Colonic mucosa (tissue), 4 donors: ENCODE data around the gene BRI3. TPM values are rescaled to one million over a fixed set of nuclear protein-coding genes. Genes with fewer than 3 reads are reported as not detected.

Experiments
- DNase-seq: peaks from one replicate; pipeline ENCODE4 v3.0.0-alpha.2; 2020
- H3K27ac ChIP-seq: fragments of 200-600 bp; one replicate; pipeline ENCODE4 v1.8.0; 2021
- H3K27me3 ChIP-seq: fragments of 200-600 bp; one replicate; pipeline ENCODE4 v1.8.0; 2021
- H3K36me3 ChIP-seq: fragments of 200-600 bp; one replicate; pipeline ENCODE4 v1.8.0; 2021
- H3K4me1 ChIP-seq: fragments of 200-600 bp; one replicate; pipeline ENCODE4 v1.8.0; 2021; ENCODE audit warnings: mild to moderate bottlenecking
- H3K4me3 ChIP-seq: fragments of 200-600 bp; one replicate; pipeline ENCODE4 v1.8.0; 2021
- H3K9ac ChIP-seq, 2 donors: one replicate each; pipeline ENCODE4 v1.7.0; 2013; ENCODE audit warnings: control low read depth in 2 of 2, low read depth in 2 of 2, low read length in 2 of 2
- H3K9me3 ChIP-seq: fragments of 200-600 bp; one replicate; pipeline ENCODE4 v1.8.0; 2021
- CTCF ChIP-seq: fragments of 200-600 bp; IDR thresholded peaks from one replicate; pipeline ENCODE4 v1.8.0; 2022; ENCODE audit warnings: antibody characterized with exemption, mild to moderate bottlenecking
- intact Hi-C: fragments of 100-400 bp; cut with DNase I; formaldehyde crosslinking; loops from one replicate; pipeline ENCODE4 v1.14.1; 2022
- total RNA-seq, 2 donors: library from RNA; stranded (reverse); fragmentation: NEBNext Ultra II Directional in 1 of 2; extraction: Animal tissue kit (Norgen Biotek cat#: 25700) in 1 of 2; gene quantifications; one replicate each; pipeline ENCODE4 v1.2.1, GENCODE V29; 2021
- donor health status: healthy.
- donor health status: DM: no; HTN: no; CAD: no.
- donor health status: DM: no; HTN: no; CAD: no.

Gene BRI3
- total RNA-seq, 2 donors from 2014 or later, result 152 to 187 TPM

GRCh38 chr7:98301693-98302470 is 20.4 kb downstream of the BRI3 start:
- TF ChIP-seq CTCF, result no peak
- Histone ChIP-seq H3K36me3 (no peaks in the 10 kb centered on the region), H3K27me3 (no peaks in the 10 kb centered on the region), H3K9ac (no peak overlapping the region), H3K27ac (no peak overlapping the region), H3K4me3 (no peak overlapping the region), H3K9me3 (no peaks in the 10 kb centered on the region), H3K4me1 (no peaks in the 10 kb centered on the region)
- DNase-seq, result no peak
- intact Hi-C loops, result loop anchor here (10.0 kb wide), 1 partner anchor 243 kb away; no protein-coding TSS in a partner anchor

GRCh38 chr7:98303176-98303865 is 21.8 kb downstream of the BRI3 start:
- TF ChIP-seq CTCF, result no peak

DNA sequence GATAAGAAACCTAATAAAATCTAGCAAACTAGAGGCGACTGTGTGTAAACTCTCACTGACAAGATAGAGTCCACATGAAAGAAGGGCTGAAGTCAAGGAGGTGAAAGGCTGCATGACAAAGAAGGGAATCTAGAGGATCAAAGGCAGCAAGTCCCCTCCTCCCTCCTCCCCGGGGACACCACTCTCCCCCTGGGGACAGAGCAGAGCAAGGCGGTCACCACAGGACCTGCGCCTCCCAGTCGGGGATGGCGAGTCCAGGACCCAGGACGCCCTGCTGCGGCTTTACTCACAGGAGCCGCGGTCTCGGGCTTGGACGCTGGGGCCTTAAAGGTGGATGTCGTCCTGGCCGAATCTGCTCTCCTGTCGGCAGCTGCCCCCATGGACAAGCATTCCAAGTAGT is 22.4 kb downstream of the BRI3 start:
- no peak for DNase-seq
- H3K27me3 ChIP-seq, result no peaks in the 10 kb centered on the region
- H3K36me3 ChIP-seq, result peaks cover 8% of the 10 kb centered on the region
- no peak for TF ChIP-seq CTCF
- no peak overlapping the region for H3K27ac ChIP-seq
- H3K9me3 ChIP-seq, result no peaks in the 10 kb centered on the region
- H3K4me1 ChIP-seq, result no peaks in the 10 kb centered on the region
- intact Hi-C loops, result loop anchor here (10.0 kb wide), 1 partner anchor 241 kb away; no protein-coding TSS in a partner anchor
- H3K4me3 ChIP-seq, result no peak overlapping the region
- H3K9ac ChIP-seq, result no peak overlapping the region

More at GRCh38 chr7:98303176-98303865, 21.8 kb downstream of the BRI3 start:
- no peaks in the 10 kb centered on the region for H3K4me1 ChIP-seq
- no peak overlapping the region for H3K27ac ChIP-seq
- H3K9me3 ChIP-seq, result no peaks in the 10 kb centered on the region
- no peak overlapping the region for H3K4me3 ChIP-seq
- peaks cover 8% of the 10 kb centered on the region for H3K36me3 ChIP-seq
- H3K9ac ChIP-seq, result no peak overlapping the region
- no peak for DNase-seq
- no peaks in the 10 kb centered on the region for H3K27me3 ChIP-seq
- intact Hi-C loops, result loop anchor here (10.0 kb wide), 1 partner anchor 241 kb away; no protein-coding TSS in a partner anchor

GRCh38 chr7:98305951-98306535 is 24.6 kb downstream of the BRI3 start:
- Histone ChIP-seq H3K27me3 (no peaks in the 10 kb centered on the region), H3K36me3 (peaks cover 8% of the 10 kb centered on the region), H3K4me3 (no peak overlapping the region), H3K27ac (no peak overlapping the region), H3K9ac (no peak overlapping the region), H3K4me1 (no peaks in the 10 kb centered on the region), H3K9me3 (no peaks in the 10 kb centered on the region)
- intact Hi-C loops, result loop anchor here (10.0 kb wide), 1 partner anchor 239 kb away; no protein-coding TSS in a partner anchor
- DNase-seq, result no peak
- TF ChIP-seq CTCF, result no peak

DNA sequence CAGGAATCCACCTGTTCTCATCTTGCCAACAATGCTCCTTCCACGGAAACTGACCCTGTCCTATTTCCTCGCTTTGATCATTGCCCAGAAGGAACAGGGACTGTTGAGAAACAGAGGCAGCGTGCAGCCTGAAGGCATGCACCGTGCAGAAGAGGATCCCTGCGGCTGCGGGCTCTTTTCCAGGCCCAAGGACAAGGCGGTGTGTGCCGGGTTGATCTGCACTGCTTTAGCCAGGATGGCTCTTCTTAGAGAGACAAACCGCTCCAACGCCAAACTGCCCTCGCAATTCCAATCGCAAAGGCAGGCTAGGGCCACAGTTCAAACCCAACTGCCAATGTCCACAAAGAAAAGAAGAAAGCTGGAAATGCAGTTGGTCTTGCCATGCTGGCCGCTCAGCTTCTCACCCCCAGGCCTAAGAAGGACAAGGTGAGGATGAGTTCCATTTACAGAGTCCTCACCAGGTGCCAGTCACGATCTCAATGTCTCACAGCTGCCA is 26.5 kb downstream of the BRI3 start:
- no peaks in the 10 kb centered on the region for H3K27me3 ChIP-seq
- intact Hi-C loops, result loop anchor here (10.0 kb wide), 1 partner anchor 237 kb away; no protein-coding TSS in a partner anchor
- H3K27ac ChIP-seq, result no peak overlapping the region
- H3K9me3 ChIP-seq, result no peaks in the 10 kb centered on the region
- no peak overlapping the region for H3K9ac ChIP-seq
- H3K4me3 ChIP-seq, result no peak overlapping the region
- H3K4me1 ChIP-seq, result no peaks in the 10 kb centered on the region
- DNase-seq, result no peak
- peaks cover 8% of the 10 kb centered on the region for H3K36me3 ChIP-seq
- no peak for TF ChIP-seq CTCF
